Activated naive CD4-positive, alpha-beta T cell treated with anti-CD3 and anti-CD28 coated beads, Interleukin-2, amount 50 U/mL, for 24 hours (primary cell): Measurements from ENCODE around the gene IRF6.
A peak's percentile ranks its signal among the peaks of the same experiment; 100 is the strongest.

Source experiments
- H3K27ac Mint-ChIP-seq: one replicate; pipeline ENCODE4 v1.8.0; 2021; ENCODE audit warnings: mild to moderate bottlenecking, mixed read lengths
- H3K27me3 Mint-ChIP-seq: one replicate; pipeline ENCODE4 v1.8.0; 2021; ENCODE audit warnings: mixed read lengths
- H3K36me3 Mint-ChIP-seq: one replicate; pipeline ENCODE4 v1.8.0; 2021; ENCODE audit warnings: mixed read lengths
- H3K4me1 Mint-ChIP-seq: one replicate; pipeline ENCODE4 v1.8.0; 2021; ENCODE audit warnings: mixed read lengths
- H3K4me3 Mint-ChIP-seq: one replicate; pipeline ENCODE4 v1.8.0; 2021; ENCODE audit warnings: mild to moderate bottlenecking, mixed read lengths
- H3K9me3 Mint-ChIP-seq: one replicate; pipeline ENCODE4 v1.8.0; 2021; ENCODE audit warnings: mixed read lengths

IRF6 gene

DNA sequence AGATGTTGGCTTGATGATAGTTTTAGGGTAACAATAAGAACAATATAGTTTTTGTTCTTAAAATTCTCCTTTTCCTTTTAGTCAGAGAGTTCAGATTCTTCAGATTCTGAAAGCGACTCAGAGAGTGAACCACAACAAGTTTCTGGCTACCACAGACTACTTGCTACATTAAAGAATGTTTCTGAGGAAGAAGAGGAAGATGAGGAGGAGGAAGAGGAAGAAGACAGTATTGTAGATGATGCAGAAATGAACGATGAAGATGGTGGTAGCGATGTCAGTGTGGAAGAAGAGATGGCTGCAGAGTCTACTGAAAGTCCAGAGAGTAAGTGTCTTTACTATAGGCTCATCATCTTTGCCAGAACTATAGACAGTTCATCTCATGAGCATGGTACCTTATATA is 24.8 kb upstream of the IRF6 start:
- peaks cover 23% of the 10 kb centered on the region for H3K36me3 Mint-ChIP-seq
- H3K4me3 Mint-ChIP-seq = peak overlapping the region; percentile 0
- H3K27me3 Mint-ChIP-seq = no peaks in the 10 kb centered on the region
- H3K9me3 Mint-ChIP-seq = no peaks in the 10 kb centered on the region
- H3K4me1 Mint-ChIP-seq = peaks cover 60% of the 10 kb centered on the region
- H3K27ac Mint-ChIP-seq = no peak overlapping the region

DNA sequence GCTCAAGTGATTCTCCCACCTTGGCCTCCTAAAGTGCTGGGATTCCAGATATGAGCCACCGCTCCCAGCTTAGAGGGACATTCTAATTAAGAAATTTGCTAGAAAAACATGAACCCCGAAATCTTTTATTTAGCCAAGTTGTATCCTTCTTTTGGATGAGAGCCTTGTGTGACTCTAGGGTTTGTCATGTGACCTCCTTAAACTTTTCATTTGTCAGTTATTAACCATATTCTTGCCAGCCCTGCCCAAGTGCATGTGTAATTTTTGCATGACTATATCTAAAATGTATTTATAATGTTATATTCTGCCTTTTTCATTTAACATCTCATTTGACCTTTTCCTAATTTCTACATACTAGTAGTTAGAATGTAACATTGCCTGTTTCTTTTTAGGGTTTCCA is 23.8 kb upstream of the IRF6 start:
- H3K27me3 Mint-ChIP-seq = no peaks in the 10 kb centered on the region
- H3K4me1 Mint-ChIP-seq = peaks cover 52% of the 10 kb centered on the region
- peak overlapping the region; percentile 83 for H3K27ac Mint-ChIP-seq
- no peaks in the 10 kb centered on the region for H3K9me3 Mint-ChIP-seq
- H3K36me3 Mint-ChIP-seq = peaks cover 23% of the 10 kb centered on the region
- H3K4me3 Mint-ChIP-seq = peak overlapping the region; percentile 87

DNA sequence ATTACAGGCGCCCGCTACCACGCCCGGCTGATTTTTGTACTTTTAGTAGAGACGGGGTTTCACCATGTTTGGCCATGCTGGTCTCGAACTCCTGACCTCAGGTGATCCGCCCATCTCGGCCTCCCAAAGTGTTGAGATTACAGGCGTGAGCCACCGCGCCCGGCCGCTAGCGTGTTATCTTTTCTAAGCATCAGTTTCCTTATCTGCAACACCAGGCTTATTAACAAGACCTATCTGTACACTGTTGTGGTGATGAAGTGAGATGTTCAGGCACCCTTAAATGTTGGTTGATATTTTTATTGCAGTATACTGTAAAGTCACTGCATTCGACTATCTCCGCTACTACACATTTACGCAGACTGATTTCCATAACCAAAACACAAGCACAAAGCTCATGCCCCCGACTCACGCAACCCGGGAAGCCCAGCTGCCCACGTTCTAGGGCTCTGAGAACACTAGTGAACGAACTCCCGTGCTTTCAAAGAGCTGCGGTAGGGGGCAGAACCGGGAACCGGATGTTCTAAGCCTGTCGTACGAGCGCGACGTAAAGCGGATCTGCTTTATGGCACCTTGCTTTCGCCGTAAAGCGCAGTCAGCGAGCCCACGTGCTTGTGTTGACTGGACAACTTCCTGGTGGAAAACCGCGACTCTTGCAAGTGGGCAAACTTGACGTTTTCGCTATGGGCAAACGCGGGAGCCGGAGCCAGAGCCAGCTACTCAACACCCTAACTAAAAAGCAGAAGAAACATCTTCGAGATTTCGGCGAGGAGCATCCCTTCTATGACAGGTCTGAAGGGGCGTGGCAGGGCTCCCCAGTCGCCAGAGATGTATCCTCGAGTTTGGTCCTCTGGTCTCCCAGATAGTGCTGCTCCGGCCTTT is 21.7 kb upstream of the IRF6 start, which contains the start of gene UTP25:
Gene UTP25 (plus strand): TSS at position 589 of the 879 bp plus-strand sequence. CDS start 92 bp downstream, at position 681.
- no peaks in the 10 kb centered on the region for H3K9me3 Mint-ChIP-seq
- H3K27me3 Mint-ChIP-seq = peaks cover 3% of the 10 kb centered on the region
- peak within 1 kb of the TSS; percentile 90 for H3K27ac Mint-ChIP-seq
- peaks cover 10% of the 10 kb centered on the region for H3K36me3 Mint-ChIP-seq
- peaks cover 48% of the 10 kb centered on the region for H3K4me1 Mint-ChIP-seq
- peak within 1 kb of the TSS; percentile 87 for H3K4me3 Mint-ChIP-seq

DNA sequence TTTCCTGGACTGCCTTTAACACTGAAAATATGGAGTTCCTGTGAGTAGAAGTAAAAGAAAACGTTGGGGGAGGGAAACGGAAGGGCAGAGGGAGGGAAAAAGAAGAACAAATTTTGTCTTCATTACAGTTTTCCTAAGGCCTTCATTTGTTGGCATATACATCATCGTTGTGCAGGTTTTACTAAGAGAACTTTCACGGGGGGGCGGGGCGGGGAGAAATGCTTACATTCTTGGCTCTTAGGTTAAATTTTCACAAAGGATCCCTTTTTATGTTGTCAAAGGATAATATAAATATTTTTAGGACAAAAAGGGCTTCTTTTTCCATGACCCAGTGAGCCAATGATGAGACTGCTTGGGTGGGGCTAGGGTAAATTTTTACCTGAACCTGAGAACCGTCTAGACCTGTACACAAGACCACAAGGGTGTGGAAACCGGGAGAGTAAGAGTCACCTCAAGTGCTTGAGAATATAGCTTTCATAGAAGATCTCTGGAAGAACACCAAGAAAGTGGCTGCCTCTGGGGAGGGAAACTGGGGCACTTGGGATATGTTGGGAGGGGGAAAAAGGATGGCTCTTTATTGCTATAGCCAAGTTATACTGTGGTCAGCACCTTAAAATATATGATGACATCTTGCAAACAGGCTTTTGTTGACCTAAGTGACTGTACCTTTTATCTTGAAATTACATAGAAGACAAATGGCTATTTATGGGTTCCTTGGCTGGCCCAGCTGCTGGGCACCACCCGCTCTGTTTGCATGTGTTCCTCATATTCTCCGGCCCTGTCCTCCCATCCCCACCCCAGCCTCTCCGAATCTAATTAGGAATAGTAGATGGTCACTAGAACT is 19.9 kb upstream of the IRF6 start:
- Mint-ChIP-seq H3K4me1 (peaks cover 39% of the 10 kb centered on the region), H3K4me3 (no peak overlapping the region), H3K27me3 (peaks cover 5% of the 10 kb centered on the region), H3K27ac (no peak overlapping the region), H3K36me3 (peaks cover 4% of the 10 kb centered on the region), H3K9me3 (no peaks in the 10 kb centered on the region)

DNA sequence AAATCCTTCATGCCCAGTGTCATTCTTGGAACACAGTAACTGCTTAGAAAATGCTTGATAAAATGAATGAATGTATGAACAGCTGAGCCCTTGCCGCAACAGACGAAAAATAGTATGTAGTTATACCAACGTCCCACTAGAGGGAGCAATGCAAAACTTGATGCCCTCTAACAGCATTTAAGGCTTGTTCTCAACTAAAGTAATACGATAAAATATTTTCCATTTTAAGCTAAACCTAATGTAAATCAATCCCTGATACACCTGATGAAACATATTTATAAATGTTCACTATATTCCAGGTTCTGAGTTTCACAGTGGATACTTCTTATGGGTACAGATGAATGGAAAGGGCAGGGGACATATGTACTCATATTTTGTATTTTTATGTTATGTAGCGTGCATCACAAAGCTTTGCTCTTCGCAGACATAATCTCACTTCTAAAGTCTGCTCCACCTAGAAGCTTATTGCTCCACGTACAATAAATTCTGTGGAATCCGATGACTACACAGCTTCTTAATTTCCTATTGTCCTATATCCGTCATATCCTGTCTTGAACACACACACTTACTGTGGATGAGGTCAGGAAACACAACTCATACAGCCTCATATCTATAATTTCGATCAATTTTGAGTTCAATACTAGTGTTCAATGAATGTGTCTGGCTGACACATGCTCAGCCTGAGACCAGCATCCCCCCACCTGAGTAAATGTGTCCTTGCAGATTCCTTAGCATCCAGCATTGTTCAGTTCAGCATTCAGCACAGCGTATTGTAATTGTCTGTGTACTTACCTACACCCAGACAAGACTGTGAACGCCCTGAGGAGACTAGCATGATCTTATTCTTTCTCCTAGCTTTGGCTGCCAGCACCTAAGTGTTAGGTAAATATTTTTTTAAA is 17.4 kb upstream of the IRF6 start:
- Mint-ChIP-seq H3K27me3 (peaks cover 10% of the 10 kb centered on the region), H3K4me3 (no peak overlapping the region), H3K4me1 (peaks cover 21% of the 10 kb centered on the region), H3K27ac (peak overlapping the region; percentile 90), H3K9me3 (no peaks in the 10 kb centered on the region), H3K36me3 (no peaks in the 10 kb centered on the region)

DNA sequence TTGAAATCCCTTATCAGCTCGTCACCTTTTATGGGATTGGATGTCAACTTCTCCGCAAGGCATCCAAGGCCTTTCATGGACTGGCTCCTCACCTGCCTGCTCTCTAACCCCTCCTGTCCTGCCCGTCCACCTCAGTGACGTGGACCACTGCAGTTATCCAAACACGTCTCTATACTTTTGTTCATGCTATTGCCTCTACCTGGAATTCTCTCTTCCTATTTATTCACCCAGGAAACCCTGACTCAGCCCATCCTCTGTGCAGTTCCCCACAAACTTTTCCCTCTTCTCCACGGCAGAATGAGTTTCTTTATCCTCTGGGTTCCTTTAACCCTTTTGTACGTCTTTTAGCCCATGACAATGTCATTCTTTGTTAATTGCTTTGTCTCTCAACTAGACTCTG is 16.8 kb upstream of the IRF6 start:
- peak overlapping the region; percentile 90 for H3K27ac Mint-ChIP-seq
- H3K4me1 Mint-ChIP-seq = peaks cover 20% of the 10 kb centered on the region
- no peaks in the 10 kb centered on the region for H3K36me3 Mint-ChIP-seq
- no peak overlapping the region for H3K4me3 Mint-ChIP-seq
- no peaks in the 10 kb centered on the region for H3K9me3 Mint-ChIP-seq
- peaks cover 10% of the 10 kb centered on the region for H3K27me3 Mint-ChIP-seq

DNA sequence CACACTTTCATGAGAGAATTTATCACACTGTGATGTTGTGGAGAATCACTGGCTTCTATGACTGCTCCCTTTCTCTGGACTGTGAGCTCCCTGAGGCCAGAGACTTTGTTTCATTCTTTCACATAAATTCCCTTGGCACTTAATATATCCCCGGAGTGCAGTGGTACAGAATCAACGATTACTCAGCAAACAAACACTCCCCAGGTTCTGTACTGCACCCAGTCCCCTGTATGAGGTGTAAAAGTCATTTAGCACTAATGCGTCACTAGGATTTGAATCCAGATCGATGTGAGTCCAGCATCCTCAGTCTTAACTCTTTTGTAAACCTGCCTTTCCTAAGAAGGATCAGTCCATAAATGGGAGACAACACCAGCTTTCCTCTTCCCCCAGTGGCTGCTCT is 15.0 kb upstream of the IRF6 start:
- H3K9me3 Mint-ChIP-seq = no peaks in the 10 kb centered on the region
- H3K36me3 Mint-ChIP-seq = no peaks in the 10 kb centered on the region
- H3K4me1 Mint-ChIP-seq = peaks cover 15% of the 10 kb centered on the region
- H3K4me3 Mint-ChIP-seq = no peak overlapping the region
- H3K27ac Mint-ChIP-seq = no peak overlapping the region
- peaks cover 10% of the 10 kb centered on the region for H3K27me3 Mint-ChIP-seq

DNA sequence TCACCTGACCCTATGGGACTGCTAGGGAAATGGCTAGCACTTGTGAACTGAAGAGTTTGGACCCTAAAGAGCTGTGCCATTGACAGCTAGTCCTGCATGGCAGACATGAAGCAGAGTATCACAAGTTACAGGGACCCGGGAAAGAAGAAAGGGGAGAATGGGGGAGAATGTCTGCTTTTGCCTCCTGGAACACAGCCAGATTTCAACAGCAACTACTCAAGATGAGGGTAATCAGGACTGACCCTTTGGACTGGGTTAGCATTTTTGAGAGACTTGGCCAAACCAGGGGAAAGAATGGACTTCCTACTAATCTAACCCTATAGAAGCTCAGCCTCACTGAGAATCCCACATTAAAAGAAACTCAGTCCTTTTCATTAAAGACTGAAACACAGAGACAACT is 13.1 kb upstream of the IRF6 start:
- no peaks in the 10 kb centered on the region for H3K36me3 Mint-ChIP-seq
- peaks cover 28% of the 10 kb centered on the region for H3K4me1 Mint-ChIP-seq
- peaks cover 10% of the 10 kb centered on the region for H3K27me3 Mint-ChIP-seq
- H3K9me3 Mint-ChIP-seq = no peaks in the 10 kb centered on the region
- H3K4me3 Mint-ChIP-seq = no peak overlapping the region
- no peak overlapping the region for H3K27ac Mint-ChIP-seq

DNA sequence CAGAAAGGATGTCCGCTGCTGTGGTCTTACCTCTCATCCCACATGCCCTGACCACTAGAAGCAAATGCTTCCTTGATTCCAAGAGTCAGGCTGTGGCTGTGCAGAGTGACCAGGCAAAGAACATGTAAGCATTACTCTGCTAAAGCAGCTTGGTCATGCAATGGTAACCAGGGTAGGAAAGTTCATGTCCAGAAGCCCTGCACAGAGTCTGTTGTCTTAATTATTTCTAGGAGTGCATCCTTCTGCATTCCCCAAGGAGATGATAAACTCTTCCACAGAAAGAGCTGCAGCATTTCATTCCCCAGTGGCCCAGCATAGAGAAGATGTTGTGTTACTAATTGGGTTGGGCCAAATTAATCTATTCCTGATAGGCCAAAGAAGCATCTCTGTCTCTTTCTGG is 11.7 kb upstream of the IRF6 start:
- Mint-ChIP-seq H3K36me3 (no peaks in the 10 kb centered on the region), H3K27me3 (peaks cover 7% of the 10 kb centered on the region), H3K4me1 (peaks cover 17% of the 10 kb centered on the region), H3K9me3 (no peaks in the 10 kb centered on the region), H3K4me3 (no peak overlapping the region), H3K27ac (no peak overlapping the region)

DNA sequence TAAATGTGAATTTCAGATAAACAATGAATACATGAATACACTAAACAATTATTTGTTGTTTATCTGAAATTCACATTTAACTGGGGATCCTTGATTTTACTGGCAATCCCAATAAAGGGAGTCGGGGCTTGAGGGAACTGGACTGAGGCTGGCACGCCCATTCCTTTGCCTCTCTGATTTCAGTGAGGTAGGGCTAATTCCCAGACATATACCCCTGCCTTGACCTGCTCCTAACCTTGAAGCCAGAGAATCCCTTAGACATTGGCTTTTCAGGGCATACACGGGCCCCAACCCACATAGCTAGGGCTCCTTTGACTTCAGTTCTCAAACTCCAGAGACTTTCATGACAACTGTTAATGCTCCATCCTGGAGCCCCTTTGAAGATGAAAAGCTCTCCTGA is 11.0 kb upstream of the IRF6 start:
- peaks cover 7% of the 10 kb centered on the region for H3K27me3 Mint-ChIP-seq
- no peaks in the 10 kb centered on the region for H3K9me3 Mint-ChIP-seq
- no peak overlapping the region for H3K27ac Mint-ChIP-seq
- H3K4me3 Mint-ChIP-seq = no peak overlapping the region
- peaks cover 16% of the 10 kb centered on the region for H3K4me1 Mint-ChIP-seq
- H3K36me3 Mint-ChIP-seq = no peaks in the 10 kb centered on the region

DNA sequence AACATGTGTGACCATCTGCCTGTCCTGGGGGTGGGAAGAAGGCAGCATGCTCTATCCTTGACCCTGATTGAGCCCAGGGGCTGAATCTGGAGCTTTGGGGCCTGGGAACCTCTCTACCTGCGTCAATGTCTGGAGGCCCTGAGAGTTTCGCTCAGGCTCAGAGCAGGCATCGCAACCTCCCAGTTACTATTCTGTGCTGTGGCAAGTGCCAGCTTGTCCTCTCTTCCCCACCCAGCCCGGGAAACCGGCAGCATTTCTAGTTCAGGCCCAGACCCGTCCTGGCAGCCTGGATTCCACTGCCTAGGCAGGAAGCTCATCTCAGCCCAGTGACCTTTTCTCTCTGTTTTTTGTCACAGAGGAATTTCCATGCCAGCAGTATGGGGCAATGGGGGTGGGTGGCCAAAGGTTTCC is 10.0 kb upstream of the IRF6 start:
- H3K4me3 Mint-ChIP-seq = no peak overlapping the region
- H3K36me3 Mint-ChIP-seq = no peaks in the 10 kb centered on the region
- H3K4me1 Mint-ChIP-seq = peaks cover 16% of the 10 kb centered on the region
- peak overlapping the region; percentile 69 for H3K27ac Mint-ChIP-seq
- no peaks in the 10 kb centered on the region for H3K9me3 Mint-ChIP-seq
- H3K27me3 Mint-ChIP-seq = peaks cover 6% of the 10 kb centered on the region

DNA sequence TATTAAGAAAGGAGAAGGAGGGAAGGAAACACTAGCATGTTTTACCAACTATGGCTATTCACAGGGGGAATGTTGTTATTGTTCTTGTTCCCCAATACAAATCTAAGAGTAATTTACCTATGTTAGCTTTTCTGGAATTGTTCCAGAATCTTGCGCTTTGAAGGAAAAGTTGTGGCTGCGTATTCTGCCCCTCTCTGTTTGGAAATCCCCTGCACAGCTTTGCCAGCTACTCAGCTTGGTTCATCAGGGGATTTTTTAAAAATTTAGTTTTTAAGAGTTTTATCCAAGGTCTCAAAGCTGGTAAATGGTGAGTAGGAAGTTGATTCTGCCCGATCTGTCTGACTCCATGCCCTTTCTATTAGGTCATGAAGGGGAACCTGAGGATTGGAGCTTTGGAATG is 9.5 kb upstream of the IRF6 start:
- H3K9me3 Mint-ChIP-seq = no peaks in the 10 kb centered on the region
- H3K4me1 Mint-ChIP-seq = peaks cover 16% of the 10 kb centered on the region
- no peak overlapping the region for H3K4me3 Mint-ChIP-seq
- peaks cover 3% of the 10 kb centered on the region for H3K27me3 Mint-ChIP-seq
- H3K27ac Mint-ChIP-seq = peak overlapping the region; percentile 69
- H3K36me3 Mint-ChIP-seq = no peaks in the 10 kb centered on the region

DNA sequence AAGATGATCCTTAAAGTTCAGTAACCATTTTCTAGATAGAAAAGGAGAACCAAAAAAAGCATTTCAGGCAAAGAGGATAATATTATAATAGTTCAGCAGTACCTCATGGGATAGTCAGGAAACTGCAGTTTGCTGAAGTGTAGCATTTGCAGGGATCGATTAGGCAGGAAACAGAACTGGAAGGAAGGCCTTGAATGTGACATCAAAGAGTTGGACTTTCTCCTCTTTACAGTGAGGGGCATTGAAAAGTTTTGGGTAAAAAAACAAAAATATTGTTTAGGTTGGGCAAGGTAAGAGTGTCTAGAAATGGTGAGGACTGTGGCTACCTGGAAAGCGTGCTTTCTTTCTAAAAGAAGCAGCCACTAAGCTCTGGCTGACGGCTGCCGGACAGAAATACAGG is 8.0 kb upstream of the IRF6 start:
- H3K27me3 Mint-ChIP-seq = peaks cover 1% of the 10 kb centered on the region
- H3K36me3 Mint-ChIP-seq = no peaks in the 10 kb centered on the region
- H3K27ac Mint-ChIP-seq = no peak overlapping the region
- H3K4me1 Mint-ChIP-seq = peaks cover 16% of the 10 kb centered on the region
- H3K9me3 Mint-ChIP-seq = no peaks in the 10 kb centered on the region
- no peak overlapping the region for H3K4me3 Mint-ChIP-seq

DNA sequence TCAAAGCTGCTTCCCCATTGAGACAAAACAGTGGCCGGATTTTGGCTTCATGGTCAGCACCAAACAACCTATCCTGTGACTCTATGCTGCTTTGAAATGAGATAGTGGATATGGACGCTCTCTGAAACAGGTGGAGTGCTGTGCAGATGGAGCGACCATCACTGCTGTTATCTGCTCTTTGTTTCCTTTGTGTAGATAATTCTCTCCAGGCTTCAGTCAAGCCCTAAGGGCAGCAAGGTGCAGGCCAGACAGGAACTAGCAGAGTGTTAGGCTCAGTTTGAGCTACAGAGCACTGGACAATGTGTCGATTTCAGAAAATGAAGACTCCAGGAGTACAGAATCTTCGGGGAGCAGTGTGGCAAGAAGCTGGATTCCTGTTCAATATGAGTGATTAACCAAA is 4.8 kb upstream of the IRF6 start:
- no peak overlapping the region for H3K4me3 Mint-ChIP-seq
- no peaks in the 10 kb centered on the region for H3K27me3 Mint-ChIP-seq
- peaks cover 17% of the 10 kb centered on the region for H3K4me1 Mint-ChIP-seq
- H3K9me3 Mint-ChIP-seq = no peaks in the 10 kb centered on the region
- no peaks in the 10 kb centered on the region for H3K36me3 Mint-ChIP-seq
- no peak overlapping the region for H3K27ac Mint-ChIP-seq

DNA sequence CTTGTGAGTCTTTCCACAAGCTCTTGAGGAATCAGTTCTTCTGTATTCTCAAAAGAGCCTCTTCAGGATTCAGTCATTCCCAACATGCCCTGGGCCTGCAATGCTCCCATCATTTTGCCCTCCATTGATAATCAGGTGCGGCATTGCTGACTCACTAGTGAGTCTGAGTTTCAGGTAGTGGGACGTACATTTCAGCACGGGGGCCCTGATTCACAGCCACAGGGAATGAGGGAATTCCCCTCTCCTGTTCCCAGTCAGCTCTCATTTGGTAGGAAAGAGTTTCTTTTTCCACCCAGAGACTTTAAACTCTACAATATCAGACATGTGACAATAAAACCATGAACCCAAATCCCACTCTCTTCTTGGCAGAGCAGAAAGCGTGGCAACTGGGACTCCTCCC is 3.7 kb upstream of the IRF6 start:
- H3K9me3 Mint-ChIP-seq = no peaks in the 10 kb centered on the region
- H3K4me1 Mint-ChIP-seq = peaks cover 7% of the 10 kb centered on the region
- no peaks in the 10 kb centered on the region for H3K36me3 Mint-ChIP-seq
- no peak overlapping the region for H3K27ac Mint-ChIP-seq
- no peak overlapping the region for H3K4me3 Mint-ChIP-seq
- H3K27me3 Mint-ChIP-seq = no peaks in the 10 kb centered on the region
